DMS53 treated with DMSO at 0.1 percent for 48 hours (cell line): ENCODE results near the gene MCCD1.
"Not testable (repeated sequence)": the region's sequence is repeated elsewhere in the genome, so short reads cannot be mapped to it uniquely, and the experiment has no call there.

Experiments used
- DNase-seq: peaks from one replicate; lab custom pipeline; 2025; ENCODE audit not compliant: unreplicated experiment; lab: John Stamatoyannopoulos, UW

MCCD1 gene, protein sequence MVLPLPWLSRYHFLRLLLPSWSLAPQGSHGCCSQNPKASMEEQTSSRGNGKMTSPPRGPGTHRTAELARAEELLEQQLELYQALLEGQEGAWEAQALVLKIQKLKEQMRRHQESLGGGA

DNA sequence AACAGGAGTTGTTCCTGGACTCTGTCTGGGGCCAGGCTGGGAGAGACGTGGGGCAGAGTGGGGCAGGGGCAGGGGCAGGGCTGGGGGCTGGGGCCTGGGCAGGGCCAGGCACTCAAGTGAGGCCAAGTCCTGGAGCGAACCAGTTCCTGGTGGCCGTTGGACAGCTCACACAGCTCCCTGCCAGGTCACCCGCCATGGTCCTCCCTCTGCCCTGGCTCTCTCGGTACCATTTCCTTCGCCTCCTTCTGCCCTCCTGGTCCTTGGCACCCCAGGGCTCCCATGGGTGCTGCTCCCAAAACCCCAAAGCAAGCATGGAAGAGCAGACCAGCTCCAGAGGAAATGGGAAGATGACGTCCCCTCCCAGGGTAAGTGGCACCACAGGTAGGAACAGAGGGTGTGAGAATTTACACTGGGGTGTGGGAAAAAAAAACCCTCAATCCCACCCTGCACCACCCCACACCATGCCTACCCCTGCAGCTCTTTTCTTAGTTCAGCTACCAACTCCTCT is at the start of gene MCCD1:
TSS of gene MCCD1 (plus strand) at position 142 of the 508 bp plus-strand sequence. CDS start at position 195, 53 bp downstream.
- no peak for DNase-seq

- no peak for DNase-seq
These were observed 49.4 kb upstream of the MCCD1 start for GRCh38 chr6:31479151-31479932.

GRCh38 chr6:31479933-31480535 is 48.7 kb upstream of the MCCD1 start:
- DNase-seq = peak; percentile 15

- DNase-seq = no peak
These were observed 48.2 kb upstream of the MCCD1 start for GRCh38 chr6:31480574-31480973.

- no peak for DNase-seq
These were observed 45.4 kb upstream of the MCCD1 start for GRCh38 chr6:31483392-31483791.

GRCh38 chr6:31485055-31485454 is 43.7 kb upstream of the MCCD1 start:
- no peak for DNase-seq

- DNase-seq = not testable (repeated sequence)
These were observed 42.5 kb upstream of the MCCD1 start for GRCh38 chr6:31486065-31486837.

GRCh38 chr6:31487674-31488073 is 41.1 kb upstream of the MCCD1 start:
- DNase-seq = not testable (repeated sequence)

GRCh38 chr6:31489086-31489485 is 39.7 kb upstream of the MCCD1 start:
- DNase-seq = no peak

GRCh38 chr6:31490115-31490873 is 38.5 kb upstream of the MCCD1 start:
- DNase-seq = no peak

DNA sequence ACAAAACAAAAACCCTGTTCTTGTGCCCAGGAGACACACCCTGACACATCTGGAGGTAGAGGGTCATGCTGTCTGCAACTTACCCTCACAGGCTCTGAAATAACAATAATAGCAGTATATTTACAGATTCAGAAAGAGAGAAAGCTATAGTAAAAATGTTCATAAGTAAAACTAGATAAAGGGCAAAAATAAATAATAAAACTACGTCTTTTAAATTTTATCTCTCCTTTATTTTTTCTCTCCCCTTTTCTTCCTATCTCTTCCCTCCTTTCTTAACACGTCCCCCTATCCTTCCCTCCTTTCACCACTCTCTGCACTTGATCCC is 35.2 kb upstream of the MCCD1 start:
- DNase-seq = not testable (repeated sequence)

DNA sequence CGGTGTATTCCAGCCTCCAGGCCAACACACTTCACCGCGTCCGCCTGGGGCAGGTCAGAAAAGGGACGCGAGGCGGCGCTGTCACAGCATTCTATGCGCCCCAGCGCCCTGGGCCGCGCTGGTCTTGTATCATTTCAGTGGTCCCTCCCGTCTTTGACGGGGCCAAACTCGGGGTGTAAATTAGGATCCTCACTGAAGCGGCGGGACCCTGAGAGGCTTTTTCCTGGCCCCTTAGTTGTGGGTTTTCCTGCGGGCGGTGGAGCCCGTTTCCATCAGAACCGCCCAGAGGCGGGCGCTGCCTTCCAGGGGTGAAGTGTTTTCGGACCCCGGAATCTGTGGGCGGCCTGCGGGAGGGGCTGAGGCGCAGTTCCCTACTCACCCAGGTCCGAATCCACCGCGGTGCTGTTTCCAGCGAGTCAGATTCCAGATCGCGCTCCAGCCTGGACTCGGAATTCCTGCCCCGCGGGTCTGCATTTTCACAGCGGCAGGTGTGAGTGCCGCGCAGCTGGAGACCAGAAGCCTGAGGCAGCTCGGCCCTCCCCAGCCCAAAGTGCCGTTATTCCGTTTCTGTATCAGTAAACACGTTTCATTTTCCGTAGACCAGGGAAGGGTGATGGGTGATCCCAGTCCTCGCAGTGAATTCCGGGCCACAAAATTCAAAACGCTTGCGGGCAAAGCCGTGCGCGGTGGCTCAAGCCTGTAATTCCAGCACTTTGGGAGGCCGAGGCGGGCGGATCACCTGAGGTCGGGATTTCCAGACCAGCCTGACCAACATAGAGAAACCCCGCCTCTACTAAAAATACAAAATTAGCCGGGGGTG is 34.7 kb upstream of the MCCD1 start:
- DNase-seq = peak; percentile 69

DNA sequence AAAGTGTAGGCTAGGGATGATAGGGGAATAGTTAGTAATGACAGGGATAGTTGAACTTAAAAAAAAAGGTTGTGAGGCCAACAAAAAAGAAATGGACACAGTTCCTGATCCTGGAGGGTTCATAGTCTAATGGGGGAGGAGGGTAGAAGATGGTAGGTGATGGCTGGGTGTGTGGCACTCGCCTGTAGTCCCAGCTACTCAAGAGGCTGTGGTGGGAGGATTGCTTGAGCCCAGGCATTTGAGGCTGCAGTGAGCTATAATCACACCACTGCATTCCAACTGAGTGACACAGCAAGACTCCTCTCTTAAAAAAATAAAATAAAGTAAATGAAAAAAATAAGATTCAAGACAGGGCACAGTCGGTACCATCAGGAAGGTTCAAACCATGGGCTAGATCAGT is 33.2 kb upstream of the MCCD1 start:
- no peak for DNase-seq

DNA sequence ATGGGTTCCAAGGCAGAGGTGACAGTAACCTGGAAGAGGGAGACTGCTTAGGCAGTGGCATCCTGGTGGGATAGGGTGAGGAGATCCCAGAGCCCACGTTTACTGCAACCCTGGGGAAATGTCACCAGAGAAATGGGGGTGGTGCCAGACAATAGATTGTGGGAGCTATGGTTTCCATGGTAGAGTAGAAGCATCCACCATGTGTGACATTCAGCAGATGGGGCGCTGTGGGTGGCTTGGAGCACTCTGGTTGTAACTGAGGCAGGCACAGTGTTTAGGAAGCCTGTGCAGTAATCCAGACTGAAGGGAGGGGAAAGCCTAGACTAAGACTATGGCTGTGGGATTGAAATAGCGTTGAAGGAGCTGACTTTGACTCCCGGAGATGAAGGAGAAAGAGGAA is 31.9 kb upstream of the MCCD1 start:
- DNase-seq = not testable (repeated sequence)

DNA sequence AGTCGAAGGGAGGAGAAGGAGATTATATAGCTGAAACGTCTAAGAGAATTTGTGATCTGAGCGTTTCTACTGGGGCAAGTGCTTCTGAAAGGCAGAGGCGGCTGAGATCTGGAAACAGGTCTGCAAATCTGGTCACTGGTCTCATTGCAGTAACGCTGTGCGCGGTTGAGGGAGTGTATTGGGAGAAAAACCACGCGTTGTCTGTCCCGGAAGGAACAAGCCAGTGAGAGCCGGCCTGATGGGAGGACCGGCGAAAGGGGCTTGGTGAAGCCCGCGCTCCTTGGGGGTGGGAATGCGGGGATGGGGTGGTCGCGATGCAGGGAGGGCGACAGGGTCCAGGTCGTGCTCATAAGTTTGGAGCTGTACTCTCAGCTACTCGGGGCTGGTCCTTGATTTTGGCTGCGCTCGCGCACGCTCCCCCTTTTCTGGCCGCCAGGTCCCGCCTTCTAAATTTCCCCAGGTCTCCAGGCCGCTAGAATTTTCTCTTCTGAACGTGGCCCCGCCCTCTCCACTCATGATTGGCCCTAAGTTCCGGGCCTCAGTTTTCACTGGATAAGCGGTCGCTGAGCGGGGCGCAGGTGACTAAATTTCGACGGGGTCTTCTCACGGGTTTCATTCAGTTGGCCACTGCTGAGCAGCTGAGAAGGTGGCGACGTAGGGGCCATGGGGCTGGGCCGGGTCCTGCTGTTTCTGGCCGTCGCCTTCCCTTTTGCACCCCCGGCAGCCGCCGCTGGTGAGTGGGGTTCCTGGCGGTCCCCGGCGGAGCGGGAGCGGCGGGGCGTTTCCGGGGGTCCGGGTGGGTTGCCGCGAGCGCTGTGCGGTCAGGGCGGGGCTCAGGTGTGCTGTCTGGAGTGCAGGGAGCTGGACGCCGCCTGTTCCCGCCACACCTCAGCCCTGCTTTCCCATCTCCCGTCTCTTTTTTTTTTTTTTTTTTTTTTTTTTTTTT is 31.0 kb upstream of the MCCD1 start, which contains the start of gene MICB:
TSS of gene MICB (plus strand) at position 615 of the 946 bp plus-strand sequence. CDS start at position 664, 49 bp downstream.
- DNase-seq = peak; percentile 89

DNA sequence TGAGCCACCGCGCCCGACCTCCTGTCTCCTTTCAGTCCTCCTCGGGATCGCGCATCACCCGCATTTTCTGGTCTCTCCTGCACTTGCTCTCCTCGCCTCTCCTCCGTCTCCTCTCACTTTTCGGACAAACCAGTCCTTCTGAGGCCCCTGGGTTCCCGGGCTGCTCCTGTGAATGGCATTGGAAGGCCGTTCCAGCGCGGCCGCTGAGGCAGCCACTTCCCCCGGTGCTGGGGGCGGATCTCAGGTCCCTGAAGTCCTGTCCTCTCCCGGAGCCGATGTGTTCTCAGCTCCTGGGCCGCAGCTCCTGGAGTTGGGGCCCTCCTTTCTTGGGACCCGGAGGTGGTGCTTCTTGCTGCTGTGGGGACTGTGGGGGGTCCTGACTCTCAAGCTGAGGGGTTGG is 30.0 kb upstream of the MCCD1 start:
- DNase-seq = peak; percentile 4

DNA sequence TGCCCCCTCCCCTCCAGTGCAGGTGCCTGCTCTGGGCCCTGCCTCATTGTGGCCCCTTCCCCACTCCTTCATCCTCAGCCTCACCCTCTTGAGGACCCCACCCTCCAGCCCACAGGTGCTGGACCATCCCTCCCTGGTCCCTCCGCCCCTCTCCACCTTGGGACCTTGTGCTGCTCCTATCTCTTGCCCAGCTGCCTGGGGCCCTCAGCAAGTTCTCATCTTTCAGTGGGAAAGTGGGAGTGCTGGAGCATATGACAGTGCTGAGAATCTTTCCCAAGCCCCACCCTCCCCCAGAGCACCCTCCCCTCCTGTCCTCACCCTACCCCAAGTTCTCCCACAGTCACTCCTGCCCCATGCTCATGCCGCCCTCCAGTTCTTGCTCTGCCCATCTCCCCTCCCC is 29.1 kb upstream of the MCCD1 start:
- DNase-seq = not testable (repeated sequence)

- no peak for DNase-seq
These were observed 26.2 kb upstream of the MCCD1 start for GRCh38 chr6:31502586-31502985.

GRCh38 chr6:31509036-31509435 is 19.7 kb upstream of the MCCD1 start:
- not testable (repeated sequence) for DNase-seq
